NB4 (cell line): ENCODE results near the gene SEMA4C.

ENCODE experiments used
- MYC ChIP-seq: IDR thresholded peaks from 2 replicates; pipeline ENCODE4 v1.6.1; 2011; ENCODE audit warnings: low read depth, low read length
- TF ChIP-seq, protein P1 (sequence below): IDR thresholded peaks from one replicate; pipeline ENCODE4 v1.5.1; 2012; ENCODE audit warnings: low read depth, low read length

DNA sequence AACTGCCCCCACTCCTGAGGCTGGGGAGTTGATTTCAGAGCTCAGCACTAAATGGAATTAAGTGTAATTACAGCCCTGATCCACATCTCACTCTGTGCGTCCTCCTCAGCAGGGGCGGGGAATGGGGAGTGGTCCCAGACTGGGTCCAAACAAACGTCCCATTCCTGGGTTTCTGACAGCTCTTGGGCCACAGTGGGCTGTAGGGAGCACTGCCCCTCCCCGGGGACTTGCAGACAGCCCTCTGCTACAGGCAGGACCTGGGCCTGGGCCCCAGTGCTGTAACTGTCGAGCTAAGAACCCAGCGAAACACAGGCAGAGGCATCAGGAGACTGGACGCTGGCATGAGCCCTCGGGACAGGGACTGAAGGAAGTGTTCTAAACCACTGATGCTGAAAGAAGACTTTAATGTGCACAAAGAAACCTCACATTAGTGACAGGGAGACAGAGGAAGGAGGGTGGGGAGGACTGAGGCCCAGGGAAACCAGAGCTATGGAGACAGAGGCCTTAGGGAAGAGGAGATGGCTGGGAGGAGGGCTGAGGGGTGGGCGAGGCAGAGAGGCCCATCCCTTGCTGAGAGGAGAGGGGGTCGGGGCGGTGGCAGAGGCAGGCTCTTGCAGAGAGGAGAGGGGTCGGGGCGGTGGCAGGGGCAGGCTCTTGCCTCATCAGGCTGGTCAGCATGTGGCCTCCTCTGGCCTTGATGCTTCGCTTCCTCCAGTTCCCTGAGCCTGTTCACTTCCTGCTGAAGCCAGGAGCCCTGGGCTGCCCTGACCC, 5.8 kb upstream of the SEMA4C start:
- TF ChIP-seq MYC = no peak; the same call in 1 of the 2 replicates
- TF ChIP-seq, protein P1, sequence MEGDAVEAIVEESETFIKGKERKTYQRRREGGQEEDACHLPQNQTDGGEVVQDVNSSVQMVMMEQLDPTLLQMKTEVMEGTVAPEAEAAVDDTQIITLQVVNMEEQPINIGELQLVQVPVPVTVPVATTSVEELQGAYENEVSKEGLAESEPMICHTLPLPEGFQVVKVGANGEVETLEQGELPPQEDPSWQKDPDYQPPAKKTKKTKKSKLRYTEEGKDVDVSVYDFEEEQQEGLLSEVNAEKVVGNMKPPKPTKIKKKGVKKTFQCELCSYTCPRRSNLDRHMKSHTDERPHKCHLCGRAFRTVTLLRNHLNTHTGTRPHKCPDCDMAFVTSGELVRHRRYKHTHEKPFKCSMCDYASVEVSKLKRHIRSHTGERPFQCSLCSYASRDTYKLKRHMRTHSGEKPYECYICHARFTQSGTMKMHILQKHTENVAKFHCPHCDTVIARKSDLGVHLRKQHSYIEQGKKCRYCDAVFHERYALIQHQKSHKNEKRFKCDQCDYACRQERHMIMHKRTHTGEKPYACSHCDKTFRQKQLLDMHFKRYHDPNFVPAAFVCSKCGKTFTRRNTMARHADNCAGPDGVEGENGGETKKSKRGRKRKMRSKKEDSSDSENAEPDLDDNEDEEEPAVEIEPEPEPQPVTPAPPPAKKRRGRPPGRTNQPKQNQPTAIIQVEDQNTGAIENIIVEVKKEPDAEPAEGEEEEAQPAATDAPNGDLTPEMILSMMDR = no peak
